GM21529 (cell line): ENCODE data around the gene UBR2.
"Not testable (repeated sequence)": the region's sequence is repeated elsewhere in the genome, so short reads cannot be mapped to it uniquely, and the experiment has no call there.

Source experiments
- ATAC-seq: cut with Tn5 transposase; IDR thresholded peaks from one replicate; pipeline ENCODE4 v1.9.1; 2021; ENCODE audit not compliant: unreplicated experiment

The UBR2 gene

DNA sequence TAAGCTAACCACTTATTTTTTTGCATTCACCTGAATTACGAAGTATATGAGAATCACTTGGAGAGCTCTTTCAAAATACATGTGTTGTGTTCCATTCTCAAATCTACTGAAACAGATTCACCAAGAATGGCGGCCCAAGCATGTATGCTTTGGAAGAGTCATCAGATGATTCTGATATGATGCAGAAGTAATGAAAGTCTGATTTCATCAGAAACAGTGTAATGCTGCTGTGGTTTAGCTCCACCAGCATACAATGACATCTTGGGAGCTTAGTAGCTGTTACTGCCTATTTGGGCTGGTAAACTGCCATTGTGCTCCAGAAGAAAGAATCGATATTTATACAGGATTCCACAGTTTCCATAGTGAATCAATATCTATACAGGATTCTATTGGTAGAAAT is 52.9 kb downstream of the UBR2 start:
- ATAC-seq, result no peak

DNA sequence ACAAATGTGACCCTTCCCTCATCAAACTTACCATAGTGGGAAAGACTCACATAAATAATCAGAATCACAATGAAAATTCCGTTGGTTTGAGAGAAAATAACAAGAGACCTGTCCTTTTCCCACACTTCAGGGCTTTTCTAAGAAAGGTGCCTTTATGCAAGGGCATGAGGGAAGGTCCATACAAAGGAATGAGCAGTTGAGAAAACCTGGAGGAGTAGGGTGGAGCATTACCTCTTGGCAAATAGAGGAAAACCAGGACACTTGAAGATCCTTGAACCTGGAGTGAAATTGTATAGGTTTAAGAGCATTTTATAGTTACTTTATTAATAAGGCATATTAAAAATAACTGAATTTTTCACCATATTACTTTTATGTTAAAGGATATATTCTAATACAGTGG is 54.3 kb downstream of the UBR2 start:
- ATAC-seq, result no peak

DNA sequence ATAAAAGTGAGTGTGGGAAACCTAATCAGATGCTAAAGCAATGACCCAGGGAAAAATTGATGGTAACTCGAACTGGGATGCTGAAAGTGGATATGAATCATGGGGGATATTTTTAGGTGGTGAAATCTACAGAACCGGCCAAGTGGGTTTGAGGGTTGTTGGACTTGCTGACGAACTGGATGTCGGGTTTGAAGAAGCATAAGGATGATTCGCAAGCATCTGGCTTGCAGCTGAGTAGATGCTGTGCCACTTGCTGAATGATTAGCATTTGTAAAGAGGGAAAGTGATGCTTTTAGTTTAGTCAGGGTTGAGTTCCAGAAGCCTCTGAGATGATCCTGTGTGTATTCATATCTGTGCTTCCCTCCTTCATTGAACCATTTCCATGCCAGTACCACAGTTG is 54.9 kb downstream of the UBR2 start:
- no peak for ATAC-seq

DNA sequence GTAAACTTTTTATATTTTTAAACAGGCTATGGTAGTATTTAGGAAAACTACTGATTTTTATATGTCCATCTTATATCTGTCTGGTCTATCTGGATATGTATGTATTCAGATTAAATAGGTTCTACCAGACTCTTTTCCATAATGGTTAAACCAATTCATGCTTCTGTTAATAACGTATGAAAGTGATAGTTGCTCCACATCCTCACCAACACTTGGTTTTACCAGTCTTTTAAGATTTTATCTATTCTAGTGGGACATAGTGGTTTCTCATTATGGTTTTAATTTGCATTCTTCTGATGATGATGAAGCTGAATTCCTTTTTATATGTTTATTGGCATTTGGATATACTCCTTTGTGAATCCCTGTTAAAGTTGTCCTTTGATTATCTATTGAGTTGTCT is 56.1 kb downstream of the UBR2 start:
- no peak for ATAC-seq

DNA sequence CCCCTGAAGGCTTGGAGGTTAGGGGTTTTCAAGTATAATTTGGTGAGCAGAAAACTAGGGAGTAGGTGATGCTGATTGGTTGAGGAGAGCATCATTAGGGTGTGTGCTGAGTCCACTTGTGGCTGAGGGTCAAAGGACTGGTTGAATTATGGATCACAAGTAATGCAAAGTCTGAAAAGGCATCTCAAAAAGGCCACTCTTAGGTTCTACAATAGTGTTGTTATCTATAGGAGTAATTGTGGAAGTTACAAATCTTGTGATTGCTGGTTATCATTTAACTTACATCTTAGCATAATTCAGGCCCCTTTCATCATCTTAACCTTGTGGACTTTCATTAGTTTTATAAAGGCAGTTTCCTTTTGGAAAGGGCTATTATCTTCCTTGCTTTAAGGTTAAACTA is 60.8 kb downstream of the UBR2 start:
- no peak for ATAC-seq

GRCh38 chr6:42627044-42627443 is 63.2 kb downstream of the UBR2 start:
- ATAC-seq, result no peak

DNA sequence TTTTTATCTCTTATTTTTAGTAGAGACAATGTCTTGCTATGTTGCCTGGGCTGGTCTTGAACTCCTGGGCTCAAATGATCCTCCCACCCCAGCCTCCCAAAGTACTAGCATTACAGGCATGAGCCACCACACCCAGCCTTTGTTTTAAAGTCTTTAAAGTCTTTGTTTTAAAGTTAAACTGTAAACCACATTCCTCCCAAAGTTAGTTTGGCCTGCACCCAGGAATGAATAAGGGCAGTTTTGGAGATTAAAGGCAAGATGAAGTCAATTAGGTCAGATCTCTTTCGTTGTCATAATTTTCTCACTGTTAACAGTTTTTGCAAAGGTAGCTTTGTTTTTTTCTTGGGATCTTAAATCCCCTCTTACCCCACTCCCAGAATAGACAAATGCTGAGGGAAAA is 63.8 kb downstream of the UBR2 start:
- no peak for ATAC-seq

DNA sequence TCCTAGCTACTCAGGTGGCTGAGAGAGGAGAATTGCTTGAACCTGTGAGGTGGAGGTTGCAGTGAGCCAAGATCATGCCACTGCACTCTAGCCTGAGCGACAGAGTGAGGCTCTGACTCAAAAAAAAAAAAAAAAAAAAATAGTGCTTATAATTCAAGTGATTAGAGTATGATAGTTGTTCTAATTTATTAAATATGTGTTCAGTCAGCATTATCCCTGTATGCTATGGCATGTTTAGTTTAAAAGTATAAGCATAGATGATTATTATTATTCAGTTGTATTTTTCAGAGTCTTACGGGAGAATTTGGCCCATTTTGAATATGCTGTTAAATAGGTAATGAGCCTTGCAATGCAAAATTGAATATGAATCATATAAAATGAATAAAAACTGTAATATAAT is 64.8 kb downstream of the UBR2 start:
- ATAC-seq, result no peak

DNA sequence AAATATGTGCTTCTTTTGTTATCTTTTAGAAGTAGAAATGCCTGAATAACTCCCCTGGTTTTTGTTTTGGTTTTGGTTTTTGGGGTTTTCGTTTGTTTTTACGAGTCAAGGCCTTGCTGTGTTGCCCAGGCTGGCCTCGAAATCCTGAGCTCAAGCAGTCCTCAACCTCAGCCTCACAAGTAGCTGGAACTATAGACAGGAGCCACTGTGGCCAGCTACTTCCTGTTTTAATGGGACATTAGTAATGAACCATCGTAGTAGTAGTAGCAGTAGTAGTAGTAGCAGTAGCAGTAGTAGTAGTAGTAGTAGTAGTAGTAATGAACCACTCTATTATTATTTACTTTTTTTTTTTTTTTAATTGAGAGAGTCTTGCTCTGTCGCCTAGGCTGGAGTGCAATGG is 66.0 kb downstream of the UBR2 start:
- no peak for ATAC-seq

DNA sequence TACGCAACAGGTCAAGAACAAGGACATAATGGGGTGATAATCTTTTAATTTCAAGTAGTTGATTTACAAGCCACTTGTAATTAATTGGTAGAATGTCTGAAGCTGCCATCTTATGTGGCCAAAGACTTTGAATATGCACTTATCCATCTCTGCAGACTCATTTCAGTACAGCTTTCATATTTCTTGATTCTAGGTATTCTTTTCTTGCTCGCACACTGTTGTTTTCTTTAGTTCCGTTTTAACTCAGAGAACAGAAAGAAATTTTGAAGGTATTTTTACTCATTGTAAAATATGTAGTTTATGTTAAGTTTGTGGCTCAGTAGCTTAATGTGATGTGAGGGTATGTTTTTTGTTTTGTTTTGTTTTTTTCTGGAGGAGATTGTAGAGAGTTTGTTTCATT is 73.9 kb downstream of the UBR2 start:
- ATAC-seq, result no peak

GRCh38 chr6:42642794-42643193 is 79.0 kb downstream of the UBR2 start:
- ATAC-seq, result no peak

- ATAC-seq, result no peak
Observed at GRCh38 chr6:42644211-42644610, 80.4 kb downstream of the UBR2 start.

DNA sequence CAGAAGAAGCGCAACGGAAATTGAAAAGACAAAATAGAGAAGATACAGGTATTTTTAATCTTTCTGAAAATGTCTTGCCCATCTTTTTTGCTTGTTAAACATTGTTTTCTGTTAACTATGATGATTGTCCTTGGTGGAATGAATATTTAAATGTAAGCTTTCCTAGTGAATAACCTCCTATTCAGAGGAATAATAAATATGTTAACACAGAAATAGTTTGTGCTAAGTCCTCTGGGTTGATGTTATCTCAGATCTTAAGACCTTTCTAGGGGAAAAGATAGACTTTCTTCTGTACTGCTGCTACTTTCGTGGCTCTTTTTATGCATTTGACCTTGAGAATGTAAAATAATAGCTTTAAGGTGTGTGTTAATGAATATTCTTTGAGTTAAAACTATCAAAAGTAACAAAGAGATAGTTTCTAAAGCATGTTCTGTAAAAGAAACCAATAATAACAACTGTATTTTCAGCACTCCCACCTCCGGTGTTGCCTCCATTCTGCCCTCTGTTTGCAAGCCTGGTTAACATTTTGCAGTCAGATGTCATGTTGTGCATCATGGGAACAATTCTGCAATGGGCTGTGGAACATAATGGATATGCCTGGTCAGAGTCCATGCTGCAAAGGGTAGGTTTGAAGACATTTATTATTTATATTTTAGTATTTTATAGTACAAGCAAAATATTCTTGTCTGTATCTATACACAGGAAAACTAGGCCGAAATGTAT is 88.4 kb downstream of the UBR2 start:
- ATAC-seq, result no peak

DNA sequence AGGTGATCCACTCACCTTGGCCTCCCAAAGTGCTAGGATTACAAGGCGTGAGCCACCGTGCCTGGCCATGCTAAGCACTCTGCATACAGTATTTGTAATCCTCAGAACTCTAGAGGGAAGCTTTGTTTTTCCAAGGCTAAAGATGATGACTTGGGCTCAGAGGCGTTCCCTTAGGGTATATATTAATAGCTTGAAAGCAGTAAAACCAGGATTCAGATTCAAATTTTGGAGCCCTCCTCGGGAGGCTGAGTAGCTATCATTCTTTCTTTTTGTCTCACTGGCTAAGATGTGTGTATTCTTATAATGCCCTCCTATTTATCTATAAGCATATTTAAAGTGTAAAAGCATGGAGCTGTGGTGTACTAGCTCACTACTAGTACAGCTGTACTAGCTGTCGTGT is 90.0 kb downstream of the UBR2 start:
- ATAC-seq, result no peak

- no peak for ATAC-seq
Observed at GRCh38 chr6:42659806-42660205, 96.0 kb downstream of the UBR2 start.

DNA sequence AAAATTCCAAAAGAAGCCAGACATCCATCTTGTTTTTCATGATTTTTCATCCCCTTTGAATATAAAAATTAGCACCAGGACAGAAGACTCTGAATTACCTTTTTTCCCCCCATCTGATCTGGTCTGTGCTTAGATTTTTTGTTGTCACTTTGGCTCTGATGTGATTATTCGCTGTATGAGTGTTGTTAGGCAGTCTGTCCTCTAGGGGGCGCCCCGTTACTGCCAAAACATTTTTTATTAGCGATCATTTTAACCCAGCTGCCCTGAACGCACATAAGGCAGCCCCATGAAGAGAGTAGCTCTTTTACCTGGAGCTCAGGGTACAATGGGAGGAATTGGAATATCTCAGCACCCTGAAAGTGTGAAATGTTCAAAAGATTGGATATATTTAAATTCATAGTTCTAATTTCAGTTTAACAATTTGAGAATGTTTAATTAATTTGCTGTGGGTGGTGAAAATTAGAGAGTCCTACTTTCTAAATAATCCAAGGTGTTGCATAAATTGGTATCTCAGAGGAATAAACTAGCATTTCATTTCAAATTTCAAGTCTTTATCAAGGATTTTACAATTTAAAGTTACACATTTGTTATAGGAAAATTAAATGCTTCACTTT is 97.8 kb downstream of the UBR2 start:
- no peak for ATAC-seq

DNA sequence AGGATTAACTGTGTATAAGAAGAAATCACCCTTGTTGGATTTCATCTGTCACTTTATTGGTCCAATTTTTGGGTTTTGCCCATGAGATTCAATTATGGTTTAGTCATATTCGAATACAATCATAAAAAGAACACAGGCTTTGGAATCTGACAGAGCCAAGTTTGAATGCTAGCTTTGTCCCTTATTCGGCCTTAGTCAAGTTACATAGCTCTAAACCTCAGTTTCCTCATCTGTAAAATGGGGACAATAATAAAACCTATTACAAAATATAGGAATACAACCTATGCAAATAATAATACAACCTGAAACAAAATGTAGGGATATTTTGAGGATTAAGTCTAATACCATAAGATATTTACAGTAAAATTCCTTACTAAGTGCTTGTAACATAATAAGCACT is 100.9 kb downstream of the UBR2 start:
- no peak for ATAC-seq

DNA sequence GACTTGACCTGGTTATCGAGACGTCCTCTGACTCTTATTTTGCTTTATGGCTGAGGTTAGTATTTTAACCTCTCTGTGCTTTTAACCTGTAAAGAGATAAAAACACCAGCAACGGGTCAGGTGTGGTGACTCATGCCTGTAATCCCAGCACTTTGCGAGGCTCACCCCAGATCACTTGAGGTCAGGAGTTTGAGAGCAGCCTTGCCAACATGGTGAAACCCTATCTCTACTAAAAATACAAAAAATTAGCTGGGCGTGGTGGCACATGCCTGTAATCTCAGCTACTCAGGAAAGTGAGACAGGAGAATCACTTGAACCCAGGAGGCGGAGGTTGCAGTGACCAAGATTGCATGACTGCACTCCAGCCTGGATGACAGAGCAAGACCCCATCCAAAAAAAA is 110.5 kb downstream of the UBR2 start:
- not testable (repeated sequence) for ATAC-seq

GRCh38 chr6:42674780-42675179 is 111.0 kb downstream of the UBR2 start:
- no peak for ATAC-seq

DNA sequence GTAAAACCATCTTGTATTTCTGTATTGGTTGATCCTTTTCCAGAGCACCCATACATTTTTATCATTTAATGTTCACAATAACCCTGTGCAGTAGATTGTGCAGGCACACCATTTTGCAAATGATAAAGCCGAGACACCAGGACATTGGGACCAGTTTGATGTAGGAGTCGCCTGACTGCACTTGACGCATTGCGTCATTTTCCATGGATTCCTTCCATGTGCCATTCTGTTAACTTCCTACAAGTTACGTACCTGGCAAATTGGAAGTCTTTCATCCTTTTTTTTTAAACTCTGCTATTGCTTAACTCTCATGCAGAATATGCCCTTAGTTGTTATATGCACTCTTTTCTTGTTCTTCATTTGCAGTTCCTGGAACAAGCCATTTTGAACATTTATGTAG is 115.5 kb downstream of the UBR2 start:
- ATAC-seq, result no peak

DNA sequence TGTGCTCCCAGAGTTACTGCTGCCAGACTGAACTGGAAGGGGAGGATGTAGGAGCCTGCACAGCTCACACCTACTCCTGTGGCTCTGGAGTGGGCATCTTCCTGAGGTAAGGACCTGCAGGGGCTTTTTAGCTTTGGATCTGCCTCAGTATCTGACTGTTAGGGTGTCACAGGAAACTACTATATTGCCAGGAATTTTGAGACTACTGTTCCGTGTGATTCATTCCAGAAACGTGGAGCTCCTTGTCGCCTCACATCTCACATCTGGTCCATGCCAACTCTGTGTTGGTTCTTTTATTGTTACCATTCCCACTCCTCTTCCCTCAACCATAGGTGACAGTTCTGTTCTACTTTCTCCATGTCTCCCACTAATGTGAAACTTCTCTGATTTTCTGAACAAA is 124.5 kb downstream of the UBR2 start:
- no peak for ATAC-seq

DNA sequence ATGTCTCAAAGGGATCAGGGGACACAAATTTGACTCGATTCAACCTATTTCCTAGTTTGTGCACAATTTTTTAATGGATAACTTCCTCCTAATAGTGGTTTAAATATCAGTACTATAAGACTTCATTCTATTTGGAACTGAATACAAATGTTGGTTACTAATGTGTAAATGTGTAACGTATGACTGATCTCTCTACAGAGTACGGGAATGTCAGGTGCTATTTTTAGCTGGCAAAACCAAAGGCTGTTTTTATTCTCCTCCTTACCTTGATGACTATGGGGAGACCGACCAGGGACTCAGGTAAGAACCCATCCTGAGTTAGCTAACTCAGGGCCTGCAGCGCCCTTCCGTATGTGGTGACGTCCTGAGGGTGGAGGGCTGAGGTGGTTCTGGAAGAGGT is 125.5 kb downstream of the UBR2 start:
- ATAC-seq, result no peak

GRCh38 chr6:42690151-42690702 is 126.4 kb downstream of the UBR2 start:
- no peak for ATAC-seq
